ENCODE measurements around the gene PRDX3. TPM values are rescaled to one million over a fixed set of nuclear protein-coding genes. Genes with fewer than 3 reads are reported as not detected.

PRDX3 gene
- total and polyA plus RNA-seq, 2 experiments from 2014 or later, result 116 to 413 TPM

Other genes with a start within 250 kb of the PRDX3 start
- gene NANOS1, start 149.1 kb downstream of the PRDX3 start, total RNA-seq, result 1.0 and 1.5 TPM in 2 replicates
- gene NANOS1, start 149.1 kb downstream of the PRDX3 start, polyA plus RNA-seq, result 2.5 and 4.5 TPM in 2 replicates
- gene EIF3A, start 98.0 kb downstream of the PRDX3 start, total RNA-seq, result 64.2 and 140 TPM in 2 replicates
- 56.7 and 73.9 TPM in 2 replicates for gene EIF3A, start 98.0 kb downstream of the PRDX3 start, polyA plus RNA-seq
- 41.9 and 52.3 TPM in 2 replicates for gene DENND10, start 74.7 kb downstream of the PRDX3 start, total RNA-seq
- gene DENND10, start 74.7 kb downstream of the PRDX3 start, polyA plus RNA-seq, result 73.3 and 77.4 TPM in 2 replicates
- 21.4 and 25.9 TPM in 2 replicates for gene SFXN4, start 13.1 kb downstream of the PRDX3 start, total RNA-seq
- gene SFXN4, start 13.1 kb downstream of the PRDX3 start, polyA plus RNA-seq, result 51.5 and 53.2 TPM in 2 replicates
- 9.2 and 18.3 TPM in 2 replicates for gene GRK5, start 28.8 kb upstream of the PRDX3 start, total RNA-seq
- 3.5 and 10.1 TPM in 2 replicates for gene GRK5, start 28.8 kb upstream of the PRDX3 start, polyA plus RNA-seq